ENCODE measurements around the gene JOSD2.
"Not testable (repeated sequence)": the region's sequence is repeated elsewhere in the genome, so short reads cannot be mapped to it uniquely, and the experiment has no call there.

Gene JOSD2

GRCh38 chr19:50546527-50547221 is 35.7 kb upstream of the JOSD2 start:
- no peak for DNase-seq

GRCh38 chr19:50542943-50543342 is 32.0 kb upstream of the JOSD2 start:
- no peak for DNase-seq

- DNase-seq, result peak; percentile 65
Observed at GRCh38 chr19:50537769-50538230, 26.8 kb upstream of the JOSD2 start.

- DNase-seq, result no peak
Observed at GRCh38 chr19:50537306-50537685, 26.3 kb upstream of the JOSD2 start.

GRCh38 chr19:50536662-50537305 is 25.8 kb upstream of the JOSD2 start:
- no peak for DNase-seq

- no peak for DNase-seq
Observed at GRCh38 chr19:50535672-50536187, 24.7 kb upstream of the JOSD2 start.

GRCh38 chr19:50534478-50534877 is 23.5 kb upstream of the JOSD2 start:
- DNase-seq, result no peak

GRCh38 chr19:50532952-50533351 is 22.0 kb upstream of the JOSD2 start:
- DNase-seq, result no peak

GRCh38 chr19:50531171-50531612 is 20.2 kb upstream of the JOSD2 start:
- no peak for DNase-seq

- DNase-seq, result not testable (repeated sequence)
Observed at GRCh38 chr19:50528052-50528451, 17.1 kb upstream of the JOSD2 start.

- DNase-seq, result no peak
Observed at GRCh38 chr19:50522881-50523280, 11.9 kb upstream of the JOSD2 start.

- no peak for DNase-seq
Observed at GRCh38 chr19:50520822-50521465, 10.0 kb upstream of the JOSD2 start.

GRCh38 chr19:50519006-50519575 is 8.1 kb upstream of the JOSD2 start:
- DNase-seq, result no peak

- DNase-seq, result no peak
Observed at GRCh38 chr19:50518091-50519005, 7.4 kb upstream of the JOSD2 start.

- DNase-seq, result no peak
Observed at GRCh38 chr19:50517704-50518075, 6.7 kb upstream of the JOSD2 start.

- DNase-seq, result no peak
Observed at GRCh38 chr19:50516964-50517703, 6.1 kb upstream of the JOSD2 start.

GRCh38 chr19:50516456-50516855 is 5.5 kb upstream of the JOSD2 start:
- no peak for DNase-seq

- no peak for DNase-seq
Observed at GRCh38 chr19:50515168-50515561, 4.2 kb upstream of the JOSD2 start.

GRCh38 chr19:50514346-50515167 is 3.6 kb upstream of the JOSD2 start:
- DNase-seq, result no peak

- DNase-seq, result no peak
Observed at GRCh38 chr19:50513746-50514345, 2.9 kb upstream of the JOSD2 start, which contains the start of gene ASPDH. TSS of gene ASPDH (minus strand) at chr19:50513913. CDS start at chr19:50513823, 90 bp downstream.

Measured in activated naive CD4-positive, alpha-beta T cell treated with anti-CD3 and anti-CD28 coated beads, Interleukin-2, amount 50 U/mL, for 16 hours (primary cell).